AG04449 (cell line): ENCODE results near the gene VASH1.

Experiments
- CTCF ChIA-PET: fragments of 350-600 bp; formaldehyde crosslinking; extraction: SDS; loops from one replicate; lab custom pipeline; 2021; ENCODE audit warnings: antibody characterized with exemption; lab: Yijun Ruan, JAX
- POLR2A ChIA-PET: fragments of 400-600, 350-600 bp; formaldehyde crosslinking; extraction: SDS; loops from one replicate; lab custom pipeline; 2020; ENCODE audit warnings: antibody characterized with exemption, inconsistent platforms; lab: Yijun Ruan, JAX
- DNase-seq: peaks from one replicate; pipeline ENCODE4 v3.0.0-alpha.2; 2010; ENCODE audit warnings: low read depth, low spot score
- H3K4me3 ChIP-seq: 2 replicates; pipeline ENCODE4 v1.5.1; 2011; ENCODE audit warnings: low read depth, mild to moderate bottlenecking, control low read depth, low read length
- TF ChIP-seq, protein P1 (sequence below): IDR thresholded peaks from one replicate; pipeline ENCODE4 v1.5.1; 2011; ENCODE audit warnings: mild to moderate bottlenecking, moderate library complexity, low read length, control low read depth, inconsistent platforms; ENCODE audit not compliant: insufficient read depth; ENCODE audit errors: missing control alignments

Gene VASH1

GRCh38 chr14:76778546-76779215 lies 17.4 kb downstream of the VASH1 start:
- DNase-seq, result no peak
- TF ChIP-seq, protein P1, sequence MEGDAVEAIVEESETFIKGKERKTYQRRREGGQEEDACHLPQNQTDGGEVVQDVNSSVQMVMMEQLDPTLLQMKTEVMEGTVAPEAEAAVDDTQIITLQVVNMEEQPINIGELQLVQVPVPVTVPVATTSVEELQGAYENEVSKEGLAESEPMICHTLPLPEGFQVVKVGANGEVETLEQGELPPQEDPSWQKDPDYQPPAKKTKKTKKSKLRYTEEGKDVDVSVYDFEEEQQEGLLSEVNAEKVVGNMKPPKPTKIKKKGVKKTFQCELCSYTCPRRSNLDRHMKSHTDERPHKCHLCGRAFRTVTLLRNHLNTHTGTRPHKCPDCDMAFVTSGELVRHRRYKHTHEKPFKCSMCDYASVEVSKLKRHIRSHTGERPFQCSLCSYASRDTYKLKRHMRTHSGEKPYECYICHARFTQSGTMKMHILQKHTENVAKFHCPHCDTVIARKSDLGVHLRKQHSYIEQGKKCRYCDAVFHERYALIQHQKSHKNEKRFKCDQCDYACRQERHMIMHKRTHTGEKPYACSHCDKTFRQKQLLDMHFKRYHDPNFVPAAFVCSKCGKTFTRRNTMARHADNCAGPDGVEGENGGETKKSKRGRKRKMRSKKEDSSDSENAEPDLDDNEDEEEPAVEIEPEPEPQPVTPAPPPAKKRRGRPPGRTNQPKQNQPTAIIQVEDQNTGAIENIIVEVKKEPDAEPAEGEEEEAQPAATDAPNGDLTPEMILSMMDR, result no peak
- ChIA-PET POLR2A (no interaction called here), CTCF (interaction anchor here (1.2 kb wide), 1 partner anchor 69 kb away, joined by 6 read pairs; no protein-coding TSS in a partner anchor)
- H3K4me3 ChIP-seq, result no peak overlapping the region

DNA sequence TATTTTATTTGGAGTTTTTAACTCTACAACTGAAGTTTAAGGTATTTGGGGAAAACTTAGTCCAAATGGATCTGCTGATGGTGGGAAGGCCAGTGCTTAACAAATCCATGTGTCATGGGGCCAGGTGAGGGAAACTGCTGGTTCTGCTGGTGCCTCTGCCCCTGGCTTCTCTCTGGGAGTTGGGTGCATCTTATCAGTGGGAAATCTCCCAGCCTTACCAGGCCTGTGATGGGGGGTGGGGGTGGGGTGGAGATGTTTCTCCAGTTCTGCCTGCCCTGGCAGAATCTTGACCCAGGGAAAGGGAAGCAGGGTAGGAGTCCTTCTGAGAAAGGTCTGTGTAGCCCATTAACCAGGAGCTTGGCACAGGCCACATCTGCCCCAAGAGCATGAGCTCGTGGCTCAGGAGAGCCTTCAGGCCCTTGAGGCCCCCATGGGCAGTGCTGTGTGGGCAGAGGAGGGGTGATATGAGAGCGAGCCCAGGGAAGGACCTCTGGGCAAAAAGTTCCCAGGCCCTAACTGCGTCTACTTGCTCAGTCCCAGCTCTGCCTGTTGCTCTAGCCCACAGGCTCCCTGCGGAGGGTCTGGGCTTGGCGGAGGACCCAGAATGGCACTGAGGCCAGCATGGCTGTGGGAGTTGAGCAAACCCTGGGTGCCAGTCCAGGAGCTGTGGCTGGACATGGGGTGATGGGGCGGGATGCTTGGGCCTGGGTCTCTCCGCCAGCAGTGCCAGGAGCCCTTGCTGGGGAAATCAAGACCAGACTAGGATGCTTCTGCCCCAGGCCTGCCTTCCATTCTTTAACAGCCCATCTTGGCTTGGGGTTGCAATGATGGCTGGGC lies 18.2 kb downstream of the VASH1 start:
- TF ChIP-seq, protein P1, result no peak
- ChIA-PET CTCF (interaction anchor here (0.6 to 1.2 kb wide), 2 partner anchors 68 to 69 kb away, joined by 3 to 6 read pairs; no protein-coding TSS in a partner anchor), POLR2A (interaction anchor here (0.6 kb wide), 1 partner anchor 10 kb away, joined by 3 read pairs; no protein-coding TSS in a partner anchor)
- no peak overlapping the region for H3K4me3 ChIP-seq
- no peak for DNase-seq

DNA sequence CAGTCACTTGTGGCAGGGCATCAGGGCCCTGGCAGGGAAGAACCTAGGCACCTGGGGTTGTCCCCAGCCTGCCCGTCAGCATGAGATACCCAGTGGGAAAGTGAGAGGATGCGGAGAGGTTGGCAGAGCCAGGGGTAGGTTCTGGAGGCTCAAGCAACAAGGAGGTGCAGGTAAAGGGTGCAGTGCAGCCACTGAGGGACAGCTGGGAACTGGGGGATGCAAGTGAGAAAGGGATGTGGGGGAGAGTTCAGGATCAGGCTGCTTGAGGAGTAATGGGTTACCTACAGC lies 18.7 kb downstream of the VASH1 start:
- ChIA-PET POLR2A (interaction anchor here (0.6 kb wide), 1 partner anchor 10 kb away, joined by 3 read pairs; no protein-coding TSS in a partner anchor), CTCF (interaction anchor here (0.6 kb wide), 1 partner anchor 68 kb away, joined by 3 read pairs; no protein-coding TSS in a partner anchor)
- no peak for DNase-seq
- TF ChIP-seq, protein P1, result no peak
- H3K4me3 ChIP-seq, result no peak overlapping the region

GRCh38 chr14:76780360-76780759 lies 19.1 kb downstream of the VASH1 start:
- CTCF ChIA-PET, result interaction anchor here (0.5 to 1.6 kb wide), 2 partner anchors 71 to 314 kb away, joined by 3 to 5 read pairs; no protein-coding TSS in a partner anchor
- TF ChIP-seq, protein P1, result no peak
- POLR2A ChIA-PET, result no interaction called here
- DNase-seq, result no peak
- H3K4me3 ChIP-seq, result no peak overlapping the region

- TF ChIP-seq, protein P1, result no peak
- ChIA-PET POLR2A (no interaction called here), CTCF (interaction anchor here (0.5 to 5.4 kb wide), 4 partner anchors 9 to 313 kb away, joined by 3 to 42 read pairs (median 4); no protein-coding TSS in a partner anchor)
- H3K4me3 ChIP-seq, result no peak overlapping the region
- DNase-seq, result no peak
Observed at GRCh38 chr14:76780875-76781647, 19.8 kb downstream of the VASH1 start.
